GM19035 (cell line): ENCODE data around the gene CYP2C8.
"Not testable (repeated sequence)": the region's sequence is repeated elsewhere in the genome, so short reads cannot be mapped to it uniquely, and the experiment has no call there.

Experiments
- ATAC-seq: cut with Tn5 transposase; IDR thresholded peaks from one replicate; pipeline ENCODE4 v1.9.1; 2021; ENCODE audit not compliant: unreplicated experiment

Gene CYP2C8

DNA sequence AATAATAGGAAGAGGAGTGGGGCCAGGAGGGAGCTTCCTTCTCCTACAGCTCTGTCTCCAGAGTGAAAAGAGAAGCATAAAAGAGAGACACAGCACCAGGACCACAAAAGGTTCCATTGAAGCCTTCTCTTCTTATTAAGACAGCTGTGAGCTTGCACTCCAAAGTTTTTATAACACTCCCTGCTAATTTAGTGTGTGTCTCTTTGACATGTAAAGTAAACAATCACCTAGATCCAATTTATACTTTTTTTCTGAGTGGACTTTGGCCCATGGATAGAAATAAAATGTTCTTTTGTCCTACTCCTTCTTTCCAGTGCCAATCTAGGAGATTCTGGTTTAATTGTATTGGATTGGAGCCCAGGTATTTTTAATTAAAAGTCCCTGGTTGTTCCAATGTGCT, at the start of gene CYP2C8:
CYP2C8 (minus strand) TSS at position 212 of the 400 bp plus-strand sequence; CDS start at position 117, 95 bp downstream.
- ATAC-seq = no peak

DNA sequence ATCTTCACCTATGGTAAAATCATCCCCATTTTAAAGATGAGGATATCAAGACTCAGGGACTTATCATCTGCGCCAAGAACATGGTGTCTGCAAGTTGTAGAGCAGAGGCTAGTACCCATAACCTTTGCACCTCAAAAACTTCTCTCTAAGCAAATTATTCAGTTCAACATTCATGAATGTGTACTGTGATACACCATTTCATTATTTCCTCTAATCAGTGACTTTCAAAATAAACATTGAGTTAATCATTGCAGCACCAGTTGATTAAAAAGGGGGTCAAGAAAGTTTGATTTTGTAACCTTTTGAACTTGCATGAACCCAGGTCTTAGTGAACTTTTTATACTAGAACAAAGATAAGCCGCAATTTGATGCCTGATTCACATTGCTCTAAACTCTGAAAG, 47.6 kb upstream of the CYP2C8 start:
- no peak for ATAC-seq

DNA sequence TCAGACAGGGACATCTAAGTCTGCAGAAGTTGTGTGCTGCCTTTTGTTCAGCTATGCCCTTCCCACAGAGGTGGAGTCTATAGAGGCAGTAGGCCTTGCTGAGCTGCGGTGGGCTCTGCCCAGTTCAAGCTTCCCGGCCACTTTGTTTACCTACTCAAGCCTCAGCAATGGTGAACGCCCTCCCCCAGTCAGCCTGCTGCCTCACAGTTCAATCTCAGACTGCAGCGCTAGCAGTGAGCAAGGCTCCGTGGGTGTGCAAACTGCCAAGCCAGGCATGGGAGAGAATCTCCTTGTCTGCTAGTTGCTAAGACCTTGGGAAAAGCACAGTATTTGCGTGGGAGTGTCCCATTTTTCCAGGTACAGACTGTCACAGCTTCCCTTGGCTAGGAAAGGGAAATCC, 41.5 kb upstream of the CYP2C8 start:
- not testable (repeated sequence) for ATAC-seq

DNA sequence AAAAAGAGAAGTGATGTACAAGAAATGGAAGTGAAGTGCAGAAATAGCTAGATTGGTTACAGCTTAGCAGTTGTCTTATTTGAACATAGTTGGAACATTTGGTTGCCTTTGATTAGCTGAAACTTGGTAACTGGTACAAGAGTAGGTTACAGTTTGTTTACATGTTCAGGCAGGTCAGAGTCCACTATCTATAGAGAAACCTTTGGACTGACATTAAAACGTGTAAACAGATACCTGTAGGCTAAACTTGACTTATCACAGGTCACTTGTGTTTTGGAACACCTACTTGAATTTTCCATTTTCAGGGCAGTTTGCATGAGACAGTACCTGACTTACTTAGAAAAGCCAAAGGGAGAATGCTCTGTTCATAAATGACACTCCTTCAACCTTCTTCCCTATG, 28.5 kb upstream of the CYP2C8 start:
- ATAC-seq = no peak

DNA sequence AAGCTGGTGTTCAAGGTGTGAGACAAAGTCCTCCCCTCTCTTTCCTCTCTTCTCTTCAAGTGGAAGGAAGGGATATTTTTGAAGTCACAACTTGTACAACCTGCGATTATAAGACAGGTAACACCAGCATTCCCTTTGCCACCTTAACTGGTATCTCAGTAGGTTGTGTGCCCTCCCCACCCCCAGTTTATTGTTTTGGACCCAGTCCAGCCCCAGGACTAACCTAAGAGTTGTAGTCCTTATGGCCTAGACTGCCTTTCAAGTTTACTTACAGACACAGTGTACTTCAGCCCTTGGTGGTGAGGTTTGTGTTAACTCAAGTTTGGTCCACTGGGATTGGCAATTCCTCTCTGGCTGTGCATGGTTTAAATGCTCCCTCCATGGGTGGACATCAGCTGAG, 26.8 kb upstream of the CYP2C8 start:
- no peak for ATAC-seq

DNA sequence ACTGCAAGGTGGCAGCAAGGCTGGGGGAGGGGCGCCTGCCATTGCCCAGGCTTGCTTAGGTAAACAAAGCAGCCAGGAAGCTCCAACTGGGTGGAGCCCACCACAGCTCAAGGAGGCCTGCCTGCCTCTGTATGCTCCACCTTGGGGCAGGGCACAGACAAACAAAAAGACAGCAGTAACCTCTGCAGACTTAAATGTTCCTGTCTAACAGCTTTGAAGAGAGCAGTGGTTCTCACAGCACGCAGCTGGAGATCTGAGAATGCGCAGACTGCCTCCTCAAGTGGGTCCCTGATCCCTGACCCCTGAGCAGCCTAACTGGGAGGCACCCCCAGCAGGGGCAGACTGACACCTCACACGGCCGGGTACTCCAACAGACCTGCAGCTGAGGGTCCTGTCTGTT, 10.3 kb upstream of the CYP2C8 start:
- not testable (repeated sequence) for ATAC-seq

DNA sequence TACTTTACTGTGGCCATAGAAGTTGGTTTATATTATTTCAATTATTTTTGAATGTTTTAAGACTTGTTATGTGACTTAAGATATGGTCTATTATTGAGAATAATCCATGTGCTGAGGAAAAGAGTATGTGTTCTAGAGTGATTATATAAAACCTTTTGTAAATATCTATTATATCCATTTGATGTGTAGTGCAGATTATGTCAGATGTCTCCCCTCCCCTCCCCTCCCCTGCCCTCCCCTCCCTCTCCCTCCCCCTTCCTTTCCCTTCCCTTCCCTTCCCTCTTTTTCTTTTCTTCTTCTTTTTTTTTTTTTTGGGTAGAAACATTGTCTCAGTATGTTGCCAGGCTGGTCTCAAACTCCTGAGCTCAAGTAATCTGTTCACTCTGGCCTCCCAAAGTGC, 8.3 kb upstream of the CYP2C8 start:
- ATAC-seq = no peak

DNA sequence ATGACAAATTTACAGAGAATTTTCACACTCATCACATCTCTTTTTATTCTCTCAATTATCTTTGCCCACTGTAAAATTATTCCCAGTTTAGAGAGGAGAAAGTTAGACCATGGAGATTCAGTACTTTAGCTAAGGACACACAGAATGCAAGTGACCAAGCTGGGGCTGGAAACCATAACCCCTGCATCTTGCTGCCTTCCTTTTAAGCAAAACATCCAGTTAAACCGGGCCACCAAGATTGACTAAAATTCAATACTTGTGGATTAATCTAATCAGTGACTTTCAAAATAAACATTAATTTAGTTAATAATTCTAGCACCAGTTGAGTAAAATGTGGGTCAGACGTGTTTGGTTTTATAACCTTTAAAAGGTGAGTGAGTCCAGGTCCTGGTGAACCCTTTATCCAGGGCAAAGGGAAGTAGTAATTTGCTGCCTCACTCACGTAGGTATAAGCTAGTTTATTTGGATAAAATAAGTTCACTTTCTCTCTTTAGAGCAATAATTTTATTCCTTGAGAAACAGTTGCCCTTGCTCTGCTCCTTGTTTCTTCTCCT, 1.9 kb upstream of the CYP2C8 start:
- no peak for ATAC-seq

DNA sequence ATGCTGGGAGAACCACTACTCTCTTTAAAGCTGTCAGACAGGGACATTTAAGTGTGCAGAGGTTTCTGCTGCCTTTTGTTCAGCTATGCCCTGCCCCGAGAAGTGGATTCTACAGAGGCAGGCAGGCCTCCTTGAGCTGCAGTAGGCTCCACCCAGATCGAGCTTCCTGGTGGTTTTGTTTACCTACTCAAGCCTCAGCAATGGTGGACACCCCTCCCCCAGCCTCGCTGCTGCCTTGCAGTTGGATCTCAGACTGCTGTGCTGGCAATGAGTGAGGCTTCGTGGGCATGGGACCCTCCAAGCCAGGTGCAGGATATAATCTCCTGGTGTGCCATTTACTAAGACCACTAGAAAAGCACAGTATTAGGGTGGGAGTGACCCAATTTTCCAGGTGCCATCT, 5.2 kb downstream of the CYP2C8 start:
- not testable (repeated sequence) for ATAC-seq

DNA sequence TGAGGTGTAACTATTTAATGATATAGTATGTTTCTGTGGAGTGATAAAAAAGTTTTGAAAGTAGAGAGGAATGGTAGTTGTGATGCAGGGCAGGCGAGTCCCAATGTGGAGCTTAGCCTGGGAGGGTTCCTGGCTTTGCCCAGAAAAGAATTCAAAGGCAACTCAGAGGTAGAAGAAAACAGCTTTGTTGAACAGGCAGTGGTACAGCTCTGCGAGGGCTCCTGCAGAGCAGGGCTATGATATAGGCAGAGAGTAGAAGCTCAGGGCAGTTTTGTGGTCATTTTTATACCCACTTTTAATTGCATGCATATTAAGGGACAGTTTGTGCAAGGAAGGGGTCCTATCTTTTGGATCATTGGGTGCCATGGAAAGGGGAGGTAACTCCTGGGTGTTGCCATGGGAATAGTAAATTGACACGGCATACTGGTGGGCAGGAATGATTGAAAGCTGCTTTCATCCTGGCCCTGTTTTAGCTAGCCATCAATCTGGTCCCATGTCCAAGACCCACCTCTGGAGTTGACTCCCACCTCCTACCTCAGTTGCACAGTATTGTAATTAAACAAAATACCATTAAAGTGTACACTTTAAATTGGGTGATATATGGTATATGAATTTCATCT, 12.4 kb downstream of the CYP2C8 start:
- no peak for ATAC-seq

DNA sequence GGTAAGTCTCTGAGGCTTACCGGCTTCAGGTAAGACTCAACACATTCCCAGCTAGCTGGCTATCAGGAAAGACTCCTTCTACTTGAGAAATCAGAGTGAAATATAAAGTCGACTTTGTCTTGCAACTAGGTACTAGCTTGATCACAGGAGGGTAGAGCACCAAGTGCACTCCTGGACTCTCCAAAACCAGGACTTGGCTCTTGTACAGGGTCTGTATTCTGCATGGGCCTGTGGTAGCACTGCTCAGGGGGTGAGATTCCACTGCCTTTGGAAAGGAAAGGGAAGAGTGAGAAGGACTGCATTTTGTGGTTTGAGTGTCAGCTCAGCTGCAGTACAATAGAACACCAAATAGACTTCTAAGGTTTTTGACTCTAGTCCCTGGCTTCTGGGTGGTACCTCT, 19.4 kb downstream of the CYP2C8 start:
- ATAC-seq = no peak

DNA sequence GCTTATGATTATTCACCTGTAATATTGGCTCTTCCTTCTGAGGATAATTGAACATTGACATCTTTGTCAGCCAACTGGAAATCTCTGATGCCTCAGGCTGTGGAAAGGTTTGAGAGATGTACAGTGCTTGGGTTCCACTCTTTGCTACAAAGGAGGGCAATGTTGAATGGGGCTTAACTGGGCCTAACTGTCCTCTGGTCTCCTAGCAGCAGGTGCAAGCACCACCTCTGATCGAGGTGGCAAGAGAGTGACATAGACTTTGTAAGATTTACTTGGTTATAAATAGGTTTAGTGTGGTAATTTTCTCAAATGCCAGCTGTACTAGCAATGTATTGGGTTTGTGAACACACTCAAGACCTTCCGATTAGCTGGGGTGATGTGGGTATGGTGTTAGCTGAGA, 21.1 kb downstream of the CYP2C8 start:
- ATAC-seq = no peak

DNA sequence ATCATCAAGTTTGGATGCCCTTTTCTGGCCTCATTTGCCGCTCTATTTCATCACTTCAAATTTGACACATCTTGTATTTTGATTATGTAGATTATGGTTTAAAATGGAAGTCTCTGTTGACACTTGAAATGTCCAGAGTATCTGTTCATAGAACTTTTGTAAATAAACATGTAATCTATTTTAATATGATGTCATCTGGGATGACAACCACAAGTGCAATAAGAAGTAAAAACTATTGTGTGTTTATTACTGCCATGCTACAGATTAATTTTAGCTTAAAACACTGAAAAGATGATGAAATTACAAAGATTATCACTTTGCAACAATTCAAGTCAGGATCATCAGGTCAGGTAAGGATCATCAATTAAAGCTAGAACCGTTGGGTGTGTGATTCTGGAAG, 30.0 kb downstream of the CYP2C8 start:
- no peak for ATAC-seq

DNA sequence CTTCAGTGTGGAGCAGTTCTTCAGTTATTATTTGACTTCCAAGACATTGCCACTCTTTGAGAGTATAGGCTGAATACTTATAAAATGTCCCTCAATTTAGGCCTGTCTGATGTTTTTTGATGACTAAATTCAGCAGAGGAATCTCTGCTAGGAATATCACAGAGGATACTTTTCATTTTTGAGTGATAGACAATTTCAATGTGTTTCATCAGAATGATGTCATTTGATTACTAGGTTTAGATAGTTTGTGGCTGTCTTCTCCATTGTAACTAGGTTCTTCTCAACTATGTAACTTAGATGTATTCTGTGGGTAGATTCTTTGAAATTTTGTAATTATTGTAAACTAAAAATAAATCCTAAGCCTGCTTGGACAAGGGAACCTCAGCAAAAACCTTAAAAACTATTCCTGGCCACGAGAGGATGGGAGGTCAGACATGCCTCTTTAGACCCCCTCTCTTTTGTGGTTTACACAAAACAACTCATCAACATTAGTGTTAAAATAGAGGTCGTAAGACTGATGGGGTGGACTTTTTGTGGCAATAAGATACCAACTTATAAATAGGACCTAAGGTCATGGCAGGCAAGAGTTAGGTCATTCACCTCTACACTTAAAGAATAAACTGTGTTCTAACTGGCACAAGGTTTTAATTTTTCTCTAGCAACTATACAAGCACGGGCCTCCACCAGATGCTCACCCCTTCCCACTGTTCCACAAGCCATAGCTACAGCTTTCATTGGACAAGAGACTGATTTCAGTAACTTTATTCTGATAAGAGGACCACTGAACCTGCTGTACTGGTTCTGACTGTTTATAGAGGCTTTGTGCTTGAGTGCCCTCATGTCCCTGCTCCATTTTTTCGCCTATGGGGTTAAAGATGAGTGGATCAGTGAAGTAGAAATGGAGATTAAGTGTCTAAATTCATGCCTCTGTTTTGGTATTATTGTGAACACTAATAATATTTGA, 33.7 kb downstream of the CYP2C8 start:
- ATAC-seq = no peak

DNA sequence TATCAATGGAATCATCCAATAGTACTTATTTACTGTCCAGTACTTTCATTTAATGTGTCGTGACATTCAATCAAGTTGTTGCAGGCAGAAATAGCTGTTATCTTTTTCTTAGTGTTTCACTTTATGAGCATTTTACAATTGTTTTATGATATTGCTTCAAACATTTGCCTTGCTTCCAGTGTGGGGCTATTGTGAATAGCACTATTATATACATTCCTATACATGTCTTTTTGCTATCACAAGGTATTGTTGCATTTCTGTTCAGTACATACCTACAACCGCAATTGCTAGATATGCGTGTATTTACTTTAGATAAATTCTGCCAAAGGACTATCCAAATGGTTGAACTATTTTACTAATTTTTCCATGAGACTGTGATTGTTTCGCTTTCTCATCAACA, 34.9 kb downstream of the CYP2C8 start:
- ATAC-seq = no peak

DNA sequence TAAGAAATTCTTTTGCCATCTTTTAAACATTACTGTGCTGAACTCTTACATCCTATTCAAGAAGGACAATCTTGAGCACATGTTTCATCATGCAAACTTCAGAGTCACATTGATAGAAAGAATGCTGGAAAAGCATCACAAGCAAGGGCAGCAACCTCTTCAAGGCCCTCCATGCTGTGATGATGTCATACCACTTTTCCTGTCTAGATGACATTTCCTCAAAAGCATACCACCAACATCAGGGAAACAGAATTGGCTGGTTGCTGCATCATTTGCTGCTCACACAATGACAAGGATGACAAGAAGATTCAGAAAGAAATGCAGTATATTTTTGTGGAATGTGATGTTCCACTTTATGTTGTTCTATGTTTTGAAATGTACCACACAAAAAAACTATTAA, 37.6 kb downstream of the CYP2C8 start:
- no peak for ATAC-seq

DNA sequence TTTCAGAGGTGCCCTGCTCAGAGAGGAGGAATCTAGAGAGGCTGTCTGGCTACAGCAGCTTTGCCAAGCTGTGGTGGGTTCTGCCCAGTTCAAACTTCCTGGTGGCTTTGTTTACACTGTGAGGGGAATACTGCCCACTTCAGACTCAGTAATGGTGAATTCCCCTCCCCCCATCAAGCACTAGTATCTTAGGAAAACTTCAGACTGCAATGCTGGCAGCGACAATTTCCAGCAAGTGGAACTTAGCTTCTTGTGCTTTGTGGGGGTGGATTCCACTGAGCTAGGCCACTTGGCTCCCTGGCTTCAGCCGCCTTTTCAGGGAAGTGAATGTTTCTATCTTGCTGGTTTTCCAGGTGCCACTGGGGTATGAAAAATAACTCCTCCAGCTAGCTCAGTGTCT, 42.8 kb downstream of the CYP2C8 start:
- ATAC-seq = no peak

DNA sequence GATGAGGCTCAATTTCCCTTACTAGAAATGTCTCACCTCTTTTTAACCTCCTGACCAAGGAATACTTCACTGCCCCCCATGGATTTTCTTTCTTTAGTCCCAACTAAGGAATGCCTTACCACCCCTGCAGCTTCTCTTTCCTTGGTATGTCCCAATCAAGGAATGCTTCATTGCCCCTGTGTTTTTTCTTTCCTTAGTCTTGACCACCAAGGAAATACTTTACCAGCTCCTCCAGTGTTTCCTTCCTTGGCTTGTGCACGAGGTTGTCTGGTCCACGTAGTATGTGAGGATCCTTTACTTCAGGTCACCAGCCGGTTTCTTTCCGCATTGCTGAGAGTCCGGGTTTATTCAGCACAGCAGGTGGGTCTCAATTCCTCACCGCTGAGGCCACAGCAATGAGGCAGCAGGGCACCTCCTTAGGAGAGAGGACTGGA, 71.5 kb downstream of the CYP2C8 start:
- no peak for ATAC-seq

DNA sequence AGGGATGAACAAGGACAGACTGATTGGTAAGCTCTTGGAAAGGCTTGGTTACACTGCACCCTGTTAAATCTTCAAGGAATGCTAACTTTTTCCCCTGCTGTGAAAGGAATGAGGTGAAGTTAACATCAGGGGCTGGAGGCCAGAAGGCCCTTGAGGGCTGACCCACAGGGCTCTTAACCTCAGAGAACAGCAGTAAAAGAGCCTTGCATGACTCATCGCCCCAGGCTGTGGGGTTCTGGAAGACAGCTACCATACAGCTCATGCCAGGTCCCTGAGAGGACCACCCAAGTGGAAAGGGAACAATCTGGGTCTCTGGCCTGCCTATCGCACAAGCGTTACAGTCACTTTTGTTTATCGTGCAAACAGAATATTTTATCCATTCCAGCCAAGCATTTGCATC, 76.5 kb downstream of the CYP2C8 start:
- no peak for ATAC-seq

DNA sequence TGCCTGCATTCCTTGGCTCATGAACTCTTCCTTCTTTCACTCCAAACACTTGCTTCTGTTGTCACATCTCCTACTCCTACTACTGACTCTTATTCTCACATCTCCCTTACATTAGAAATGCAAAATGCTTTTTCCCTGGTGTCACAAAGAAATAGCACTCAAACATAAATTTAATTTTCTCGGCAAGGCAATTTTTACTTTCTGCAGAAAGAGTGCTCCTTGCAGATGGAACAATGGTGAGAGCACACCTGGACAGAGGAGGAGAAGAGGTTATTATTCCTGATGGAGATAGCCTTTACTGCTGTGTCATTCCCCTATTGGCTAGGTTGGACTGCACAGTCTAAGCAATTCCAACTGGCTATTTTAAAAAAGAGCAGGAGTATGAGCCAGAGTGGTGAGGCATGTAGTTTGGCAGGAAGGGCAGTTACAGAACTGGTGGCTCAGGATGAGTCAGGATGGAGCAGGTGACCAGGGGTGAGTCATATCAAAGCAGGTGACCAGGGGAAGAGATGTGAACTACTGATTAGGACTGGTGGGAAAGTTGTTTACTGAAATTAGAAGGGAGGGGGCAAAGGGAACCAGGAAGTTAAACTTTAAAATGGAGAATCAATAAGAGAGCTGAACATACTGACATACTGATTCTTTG, 77.9 kb downstream of the CYP2C8 start:
- ATAC-seq = no peak

DNA sequence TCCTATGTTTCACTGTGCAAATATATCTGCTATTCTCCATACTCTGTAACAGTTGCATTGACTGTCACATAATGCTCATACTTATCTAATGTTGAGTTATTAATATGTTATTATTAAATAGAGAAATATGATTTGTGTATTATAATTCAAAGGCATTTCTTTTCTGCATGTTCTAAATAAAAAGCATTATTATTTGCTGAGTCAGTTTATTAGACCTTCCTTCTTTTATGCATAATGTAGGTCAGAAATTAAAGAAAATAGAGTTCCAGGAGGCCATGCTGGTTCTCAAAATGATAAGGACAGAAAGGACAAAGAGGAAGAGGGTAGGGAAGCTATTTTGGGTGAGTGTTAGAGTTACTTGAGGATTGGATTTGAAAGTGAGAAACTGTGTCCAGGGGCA, 80.1 kb downstream of the CYP2C8 start:
- no peak for ATAC-seq
